ENCODE data around the gene WDR87. TPM values are rescaled to one million over a fixed set of nuclear protein-coding genes. Genes with fewer than 3 reads are reported as not detected.

The WDR87 gene
- total RNA-seq, 1 donor from 2014 or later = not detected

DNA sequence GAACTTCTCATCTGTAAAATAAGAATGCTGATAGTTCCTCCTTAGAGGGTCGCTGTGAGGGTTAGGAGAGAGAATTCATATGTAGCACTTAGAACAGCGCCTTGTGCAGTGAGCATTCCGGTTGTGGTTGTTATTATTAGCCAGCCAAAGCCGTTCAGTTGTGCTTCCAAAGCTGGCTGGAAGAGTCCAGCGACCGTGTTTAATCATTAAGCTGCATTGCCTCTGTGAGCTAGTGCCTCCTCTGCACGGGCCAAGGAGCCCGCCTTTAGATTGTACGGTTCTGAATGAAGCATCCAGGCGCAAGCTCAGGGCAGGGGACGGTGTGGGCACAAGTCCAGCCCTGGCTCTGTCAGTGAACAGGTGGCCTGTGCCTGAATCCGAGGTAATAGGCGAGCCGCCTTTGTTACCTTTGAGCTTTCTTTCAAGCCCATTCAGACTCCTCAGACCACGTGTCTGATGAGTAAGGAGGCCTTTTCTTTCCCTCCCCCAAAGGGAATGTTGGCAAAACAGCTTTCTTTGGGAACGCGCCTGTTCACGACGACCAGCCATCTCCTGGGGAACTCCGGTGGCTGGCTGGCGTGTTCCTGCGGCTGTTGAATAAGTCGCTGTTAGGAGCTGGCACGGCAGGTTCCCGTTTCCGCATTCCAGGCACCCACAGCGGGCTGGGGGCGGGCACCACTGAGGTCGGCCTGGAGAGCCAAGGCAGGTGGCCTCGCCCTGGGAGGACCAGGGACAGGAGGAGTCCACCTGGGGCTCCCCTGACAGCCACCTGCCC is 25.7 kb upstream of the WDR87 start:
- FAIRE-seq = no peak
- no peaks in the 10 kb centered on the region for H3K27me3 Mint-ChIP-seq (ENCODE audit: low read depth, unreplicated experiment)
- peak overlapping the region; percentile 86 for H3K4me2 ChIP-seq (ENCODE audit: low read length)

DNA sequence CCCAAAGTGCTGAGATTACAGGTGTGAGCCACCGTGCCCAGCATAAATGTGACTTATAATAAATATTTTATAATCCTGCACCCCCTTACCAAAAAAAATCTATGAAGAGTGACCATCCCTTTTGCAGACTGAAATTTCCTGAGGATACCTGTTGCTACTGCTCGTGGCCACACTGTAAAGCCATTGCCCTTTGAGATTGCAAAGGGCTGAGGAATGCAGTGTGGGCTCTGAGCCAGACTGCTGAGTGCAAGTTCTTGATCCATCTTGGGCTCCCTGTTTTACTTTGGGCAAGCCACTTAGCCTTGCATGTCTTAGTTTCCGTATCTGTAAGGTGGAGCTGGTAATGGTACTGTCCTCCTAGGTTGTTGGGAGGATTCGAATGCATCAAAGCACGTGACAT is 24.0 kb upstream of the WDR87 start:
- no peak for FAIRE-seq
- H3K4me2 ChIP-seq (ENCODE audit: low read length) = no peak overlapping the region
- H3K36me3 Mint-ChIP-seq (ENCODE audit: low read depth, unreplicated experiment) = peaks cover under 1% of the 10 kb centered on the region
- H3K9me3 Mint-ChIP-seq (ENCODE audit: unreplicated experiment) = peaks cover 5% of the 10 kb centered on the region
- no peaks in the 10 kb centered on the region for H3K27me3 Mint-ChIP-seq (ENCODE audit: low read depth, unreplicated experiment)
- no peak overlapping the region for H3K9ac ChIP-seq (ENCODE audit: low read length)
- peaks cover 28% of the 10 kb centered on the region for H3K4me1 Mint-ChIP-seq (ENCODE audit: low read depth, unreplicated experiment)
- H3K79me2 ChIP-seq (ENCODE audit: insufficient read depth, low read length) = peaks cover 80% of the 10 kb centered on the region
- no peak overlapping the region for H2AFZ ChIP-seq (ENCODE audit: low read depth, low read length)
- H3K4me3 ChIP-seq (ENCODE audit: insufficient read depth, low read depth, low read length) = no peak overlapping the region
- H3K27ac ChIP-seq (ENCODE audit: low read depth, low read length) = no peak overlapping the region
- H3K27ac Mint-ChIP-seq (ENCODE audit: unreplicated experiment) = no peak overlapping the region
- H3K4me1 ChIP-seq (ENCODE audit: insufficient read depth, low read length) = peaks cover 35% of the 10 kb centered on the region
- TF ChIP-seq, protein P1, sequence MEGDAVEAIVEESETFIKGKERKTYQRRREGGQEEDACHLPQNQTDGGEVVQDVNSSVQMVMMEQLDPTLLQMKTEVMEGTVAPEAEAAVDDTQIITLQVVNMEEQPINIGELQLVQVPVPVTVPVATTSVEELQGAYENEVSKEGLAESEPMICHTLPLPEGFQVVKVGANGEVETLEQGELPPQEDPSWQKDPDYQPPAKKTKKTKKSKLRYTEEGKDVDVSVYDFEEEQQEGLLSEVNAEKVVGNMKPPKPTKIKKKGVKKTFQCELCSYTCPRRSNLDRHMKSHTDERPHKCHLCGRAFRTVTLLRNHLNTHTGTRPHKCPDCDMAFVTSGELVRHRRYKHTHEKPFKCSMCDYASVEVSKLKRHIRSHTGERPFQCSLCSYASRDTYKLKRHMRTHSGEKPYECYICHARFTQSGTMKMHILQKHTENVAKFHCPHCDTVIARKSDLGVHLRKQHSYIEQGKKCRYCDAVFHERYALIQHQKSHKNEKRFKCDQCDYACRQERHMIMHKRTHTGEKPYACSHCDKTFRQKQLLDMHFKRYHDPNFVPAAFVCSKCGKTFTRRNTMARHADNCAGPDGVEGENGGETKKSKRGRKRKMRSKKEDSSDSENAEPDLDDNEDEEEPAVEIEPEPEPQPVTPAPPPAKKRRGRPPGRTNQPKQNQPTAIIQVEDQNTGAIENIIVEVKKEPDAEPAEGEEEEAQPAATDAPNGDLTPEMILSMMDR (IDR thresholded peaks at IDR 0.05; ENCODE audit: insufficient read depth, low read depth, low read length) = no peak
- no peak for TF ChIP-seq EZH2 (IDR thresholded peaks at IDR 0.05; ENCODE audit: insufficient read depth, low read length)
- peaks cover 2% of the 10 kb centered on the region for H3K9me3 ChIP-seq (ENCODE audit: insufficient read depth, low read depth, low read length)
- H4K20me1 ChIP-seq (ENCODE audit: insufficient read depth, low read length) = peaks cover 65% of the 10 kb centered on the region
- H3K27me3 ChIP-seq (ENCODE audit: insufficient read depth, low read length) = no peaks in the 10 kb centered on the region
- no peak overlapping the region for H3K4me3 Mint-ChIP-seq (ENCODE audit: unreplicated experiment)
- no peaks in the 10 kb centered on the region for H3K36me3 ChIP-seq (ENCODE audit: insufficient read depth, low read length)
- peak; percentile 42 for DNase-seq (ENCODE audit: low read depth)

More for the DNA sequence above, 25.7 kb upstream of the WDR87 start:
- Histone ChIP-seq H3K27ac (ENCODE audit: low read depth, low read length) (peak overlapping the region; percentile 81), H3K36me3 (ENCODE audit: insufficient read depth, low read length) (no peaks in the 10 kb centered on the region), H3K9me3 (ENCODE audit: insufficient read depth, low read depth, low read length) (peaks cover 6% of the 10 kb centered on the region), H3K27me3 (ENCODE audit: insufficient read depth, low read length) (no peaks in the 10 kb centered on the region), H3K9ac (ENCODE audit: low read length) (peak overlapping the region; percentile 82), H2AFZ (ENCODE audit: low read depth, low read length) (peak overlapping the region; percentile 80), H3K79me2 (ENCODE audit: insufficient read depth, low read length) (peaks cover 82% of the 10 kb centered on the region), H4K20me1 (ENCODE audit: insufficient read depth, low read length) (peaks cover 60% of the 10 kb centered on the region), H3K4me1 (ENCODE audit: insufficient read depth, low read length) (peaks cover 35% of the 10 kb centered on the region), H3K4me3 (ENCODE audit: insufficient read depth, low read depth, low read length) (peak overlapping the region; percentile 53)
- Mint-ChIP-seq H3K9me3 (ENCODE audit: unreplicated experiment) (peaks cover 9% of the 10 kb centered on the region), H3K4me1 (ENCODE audit: low read depth, unreplicated experiment) (peaks cover 28% of the 10 kb centered on the region), H3K27ac (ENCODE audit: unreplicated experiment) (peak overlapping the region; percentile 75), H3K4me3 (ENCODE audit: unreplicated experiment) (peak overlapping the region; percentile 64), H3K36me3 (ENCODE audit: low read depth, unreplicated experiment) (peaks cover 7% of the 10 kb centered on the region)
- TF ChIP-seq, protein P1 (IDR thresholded peaks at IDR 0.05; ENCODE audit: insufficient read depth, low read depth, low read length) = no peak
- no peak for TF ChIP-seq EZH2 (IDR thresholded peaks at IDR 0.05; ENCODE audit: insufficient read depth, low read length)
- peak; percentile 82 for DNase-seq (ENCODE audit: low read depth)

All from astrocyte (in vitro differentiated cells and primary cell).